GM21367 (cell line): ENCODE measurements around the gene MADD.
"Not testable (repeated sequence)": the region's sequence is repeated elsewhere in the genome, so short reads cannot be mapped to it uniquely, and the experiment has no call there.

Experiments used
- ATAC-seq: cut with Tn5 transposase; IDR thresholded peaks from one replicate; pipeline ENCODE4 v1.9.1; 2021; ENCODE audit not compliant: unreplicated experiment

Gene MADD

DNA sequence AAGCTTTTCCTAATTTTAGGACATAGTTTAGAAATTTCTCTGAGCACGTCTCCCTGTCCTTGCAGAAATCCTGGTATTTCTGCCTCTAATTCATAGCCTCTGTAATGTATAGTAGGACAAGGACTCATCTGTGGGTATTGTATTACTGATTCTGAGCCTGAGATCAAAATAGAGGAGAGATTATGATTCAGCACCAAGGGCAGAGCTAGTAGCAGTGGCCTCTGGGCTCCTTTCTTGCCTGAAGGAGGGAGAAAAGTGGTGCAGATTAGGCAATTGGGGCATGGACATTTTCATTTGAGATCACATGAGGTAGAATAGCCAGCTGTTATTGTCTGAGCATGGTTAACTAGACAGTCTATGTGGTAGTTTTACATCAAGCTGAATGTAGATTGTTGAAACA lies 2.8 kb downstream of the MADD start:
- ATAC-seq: no peak

- ATAC-seq: no peak
Observed at GRCh38 chr11:47274495-47275235, 4.7 kb downstream of the MADD start.

GRCh38 chr11:47276923-47277322 lies 7.0 kb downstream of the MADD start:
- ATAC-seq: no peak

DNA sequence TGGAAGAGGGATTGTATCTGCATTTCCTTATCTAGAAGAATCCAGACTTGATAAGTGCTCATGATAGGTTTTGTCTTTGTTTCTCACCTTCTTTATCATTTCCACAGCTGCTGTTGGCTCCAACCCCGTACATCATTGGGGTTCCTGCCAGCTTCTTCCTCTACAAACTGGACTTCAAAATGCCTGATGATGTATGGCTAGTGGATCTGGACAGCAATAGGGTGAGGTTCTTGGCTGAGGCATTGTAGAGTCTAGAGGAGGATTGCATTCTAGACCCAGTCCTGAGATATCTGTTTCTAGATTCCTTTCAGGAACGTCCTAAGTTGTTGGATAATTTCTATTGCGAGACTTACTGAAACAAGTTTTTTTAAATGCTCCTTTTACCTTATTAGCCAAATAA lies 8.1 kb downstream of the MADD start:
- ATAC-seq: no peak

- ATAC-seq: no peak
Observed at GRCh38 chr11:47278769-47279168, 8.8 kb downstream of the MADD start.

DNA sequence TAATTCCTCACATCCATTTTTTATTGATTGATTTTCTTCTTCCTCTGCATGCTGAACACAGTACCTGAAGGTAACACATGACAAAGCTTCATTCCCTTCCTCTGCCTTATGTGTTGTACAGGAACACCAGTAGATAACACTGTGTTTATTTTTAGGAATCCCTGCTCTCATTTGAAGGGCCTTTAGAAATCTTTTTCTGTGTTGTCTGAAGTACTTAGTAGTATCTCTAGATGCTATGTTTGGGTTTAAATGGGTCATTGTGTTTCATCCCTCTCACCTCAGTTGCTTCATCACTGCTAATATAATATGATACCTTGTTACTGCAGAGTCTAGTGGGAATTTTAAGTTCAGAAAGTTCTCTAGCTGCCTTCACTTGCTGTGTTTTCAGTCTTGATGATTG lies 10.2 kb downstream of the MADD start:
- ATAC-seq: no peak

- no peak for ATAC-seq
Observed at GRCh38 chr11:47280860-47281259, 10.9 kb downstream of the MADD start.

- ATAC-seq: no peak
Observed at GRCh38 chr11:47282462-47282861, 12.5 kb downstream of the MADD start.

DNA sequence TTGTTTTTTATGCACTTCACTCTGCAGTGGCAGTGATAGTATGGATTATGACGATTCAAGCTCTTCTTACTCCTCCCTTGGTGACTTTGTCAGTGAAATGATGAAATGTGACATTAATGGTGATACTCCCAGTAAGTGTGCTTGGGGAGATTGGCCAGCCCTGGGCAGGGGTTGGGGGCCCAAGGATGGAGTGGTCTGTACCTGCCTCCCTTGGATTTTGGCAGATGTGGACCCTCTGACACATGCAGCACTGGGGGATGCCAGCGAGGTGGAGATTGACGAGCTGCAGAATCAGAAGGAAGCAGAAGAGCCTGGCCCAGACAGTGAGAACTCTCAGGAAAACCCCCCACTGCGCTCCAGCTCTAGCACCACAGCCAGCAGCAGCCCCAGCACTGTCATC lies 14.2 kb downstream of the MADD start:
- ATAC-seq: no peak

DNA sequence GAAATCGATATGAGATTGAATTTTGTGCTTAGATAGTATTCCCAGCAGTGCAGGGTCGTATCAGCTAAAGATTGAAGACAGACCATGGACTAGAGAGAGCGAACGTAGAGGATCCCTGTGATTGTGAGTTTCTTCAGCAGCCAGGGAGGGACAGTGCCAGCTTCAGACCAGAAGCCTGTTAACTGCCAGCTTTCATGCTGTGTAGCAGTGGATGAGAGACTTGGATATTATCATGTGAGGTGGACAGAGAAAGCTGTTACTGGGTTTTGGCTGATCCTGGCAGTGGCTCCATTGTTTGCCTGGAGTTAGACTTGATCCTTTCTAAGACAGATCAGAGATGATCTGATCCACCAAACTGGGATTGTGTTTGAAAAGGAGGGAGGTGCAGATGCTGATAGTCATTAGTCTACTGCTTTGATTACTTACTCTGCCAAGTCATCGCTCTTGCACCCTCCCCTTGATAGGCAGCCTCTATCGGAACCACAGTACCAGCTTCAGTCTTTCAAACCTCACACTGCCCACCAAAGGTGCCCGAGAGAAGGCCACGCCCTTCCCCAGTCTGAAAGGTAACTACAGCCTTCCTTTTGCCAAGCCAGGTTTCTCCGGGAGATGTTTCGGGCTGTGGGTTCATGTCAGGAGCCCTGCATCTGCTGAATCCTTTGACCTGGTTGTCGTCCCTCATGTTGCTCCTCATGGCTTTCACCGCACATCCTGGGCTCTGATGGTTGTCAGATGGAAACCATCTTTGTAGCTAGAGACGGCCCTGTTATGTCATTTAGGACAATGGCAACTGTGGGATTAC lies 16.2 kb downstream of the MADD start:
- no peak for ATAC-seq

DNA sequence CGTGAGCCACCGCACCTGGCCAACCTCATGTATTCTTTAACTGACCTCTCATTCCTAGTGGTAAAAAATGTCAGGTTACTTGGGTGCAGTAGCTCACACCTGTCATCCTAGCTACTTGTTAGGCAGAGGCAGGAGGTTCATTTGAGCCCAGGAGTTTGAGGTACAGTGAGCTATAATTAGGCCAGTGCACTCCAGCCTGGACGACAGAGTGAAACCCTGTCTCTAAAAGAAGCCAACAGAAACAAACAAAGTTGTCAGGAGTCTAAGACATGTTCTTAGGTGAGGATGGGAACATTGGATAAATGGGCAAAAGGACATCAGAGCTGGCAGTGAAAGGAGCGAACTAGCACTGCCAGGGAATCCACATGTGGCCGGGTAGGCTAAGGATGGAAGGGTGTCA lies 18.1 kb downstream of the MADD start:
- no peak for ATAC-seq

- no peak for ATAC-seq
Observed at GRCh38 chr11:47289856-47290255, 19.9 kb downstream of the MADD start.

DNA sequence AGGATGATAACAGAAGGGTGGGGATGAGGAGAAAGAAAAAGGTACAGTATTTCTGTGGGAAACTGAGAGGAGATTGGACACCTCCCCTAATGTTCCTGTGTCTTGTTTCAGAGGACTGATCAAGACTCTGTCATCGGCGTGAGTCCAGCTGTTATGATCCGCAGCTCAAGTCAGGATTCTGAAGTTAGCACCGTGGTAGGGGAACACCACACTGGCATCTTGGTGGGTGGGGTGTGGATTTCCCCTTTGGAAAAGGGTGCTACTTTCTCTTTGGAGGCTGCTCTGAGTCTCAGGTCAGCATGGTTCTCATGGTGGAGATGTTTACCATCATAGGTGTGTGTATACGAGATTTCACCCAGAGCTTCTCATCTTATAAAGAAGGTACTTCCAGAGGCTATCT lies 25.5 kb downstream of the MADD start:
- no peak for ATAC-seq

DNA sequence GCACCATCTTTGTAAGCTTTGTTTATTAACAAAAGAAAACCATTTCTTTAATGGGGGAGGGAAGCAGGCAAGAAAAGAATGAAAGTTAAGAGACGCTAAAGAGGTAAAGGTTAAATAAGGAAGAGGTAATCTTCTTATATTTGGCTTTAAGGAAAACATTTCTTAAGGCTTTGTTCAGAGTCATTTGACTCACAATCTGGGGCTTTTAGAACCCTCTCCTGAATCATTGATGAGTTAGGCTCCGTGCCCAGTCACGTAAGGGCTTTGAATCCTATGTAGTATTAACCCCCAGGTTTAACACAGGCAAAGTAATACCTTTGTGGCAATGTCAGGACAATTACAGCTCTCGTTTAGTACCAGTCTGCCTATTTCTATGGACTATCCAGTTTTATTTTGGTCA lies 26.1 kb downstream of the MADD start:
- no peak for ATAC-seq

- ATAC-seq: no peak
Observed at GRCh38 chr11:47299078-47299477, 29.1 kb downstream of the MADD start.

- ATAC-seq: no peak
Observed at GRCh38 chr11:47302853-47303252, 32.9 kb downstream of the MADD start.

DNA sequence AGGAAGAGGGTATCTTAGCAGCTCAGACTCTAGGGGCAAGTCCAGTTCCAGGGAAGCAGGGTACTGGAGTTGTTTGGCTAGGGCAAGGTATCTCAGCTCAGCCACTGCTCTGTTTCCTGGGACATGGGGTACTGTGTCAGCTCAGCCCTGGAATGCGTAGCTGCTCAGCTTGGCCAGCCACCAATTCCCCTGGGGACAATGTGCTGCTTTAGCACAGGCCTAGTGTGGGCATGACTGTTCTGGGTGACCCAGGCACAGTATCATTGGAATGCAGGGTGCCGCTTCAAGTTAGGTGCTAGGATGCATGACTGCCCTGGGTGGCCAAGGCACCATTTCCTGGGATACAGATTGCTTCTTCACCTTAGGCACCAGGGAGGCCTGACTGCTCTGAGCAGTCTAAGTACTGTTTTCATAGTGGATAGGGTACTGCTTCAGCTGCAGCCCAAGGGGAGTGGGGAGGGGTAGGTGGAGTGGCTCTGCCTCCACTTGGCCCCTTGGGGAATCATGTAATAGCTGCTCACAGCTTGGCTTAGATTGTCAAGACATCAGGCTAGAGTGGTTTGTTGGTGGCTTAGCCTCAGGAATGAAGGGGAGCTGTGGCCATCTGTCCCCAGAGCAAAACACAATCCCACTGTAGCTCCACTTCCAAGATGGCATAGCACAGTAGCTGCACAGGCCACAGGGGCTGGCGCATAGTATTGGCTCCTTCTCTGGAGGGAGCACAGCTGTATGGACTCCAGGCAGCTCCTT lies 36.0 kb downstream of the MADD start:
- no peak for ATAC-seq

DNA sequence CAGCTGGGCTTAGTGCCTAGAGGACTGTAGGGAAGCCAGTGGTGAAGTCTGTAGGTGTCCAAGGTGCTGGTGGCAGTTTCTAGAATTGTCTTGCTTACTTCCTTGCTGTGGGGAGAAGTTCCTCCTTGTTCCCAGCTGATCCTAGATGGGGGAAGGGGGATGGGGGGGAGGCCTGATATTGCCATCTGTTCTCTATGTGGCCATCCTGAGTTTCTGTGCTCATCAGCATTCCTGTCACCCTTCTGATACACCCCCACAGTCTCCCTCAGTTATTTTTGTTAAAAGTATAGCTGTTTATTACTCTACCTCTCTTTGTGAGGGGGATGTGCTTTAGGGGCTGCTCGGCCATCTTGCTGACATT lies 36.5 kb downstream of the MADD start:
- ATAC-seq: no peak

DNA sequence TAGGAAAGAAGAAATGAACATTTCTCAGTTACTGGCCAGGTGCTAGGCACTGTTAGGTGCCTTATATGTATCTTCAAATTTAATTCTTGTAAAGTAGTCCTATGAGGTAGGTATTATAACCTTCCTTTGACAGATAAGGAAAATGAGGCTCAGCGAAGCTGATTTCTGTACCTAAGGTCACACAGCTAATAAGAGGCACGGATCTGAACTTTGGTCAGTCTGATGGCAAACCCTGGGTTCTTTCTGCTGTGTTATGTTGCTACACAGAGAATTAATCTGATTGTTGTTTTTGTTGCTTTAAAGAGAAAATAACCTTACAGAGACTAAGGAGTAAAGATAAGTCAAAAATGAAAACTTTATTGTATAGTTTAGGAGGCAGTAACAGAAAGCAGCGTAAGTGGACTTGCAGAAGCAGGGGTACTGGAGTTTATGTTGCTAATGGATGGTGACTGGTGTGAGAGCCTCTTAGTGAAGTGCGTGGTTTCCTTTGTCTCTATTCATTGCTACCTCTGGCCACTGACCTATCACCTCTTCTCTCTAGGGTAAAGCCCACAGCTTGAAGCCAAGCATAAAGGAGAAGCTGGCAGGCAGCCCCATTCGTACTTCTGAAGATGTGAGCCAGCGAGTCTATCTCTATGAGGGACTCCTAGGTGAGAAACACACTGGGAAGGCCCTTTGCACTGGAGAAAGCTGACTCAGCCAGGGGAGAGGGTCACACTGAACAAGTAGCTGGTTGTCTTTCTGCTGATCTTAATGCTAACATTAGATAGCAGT lies 38.3 kb downstream of the MADD start:
- no peak for ATAC-seq

DNA sequence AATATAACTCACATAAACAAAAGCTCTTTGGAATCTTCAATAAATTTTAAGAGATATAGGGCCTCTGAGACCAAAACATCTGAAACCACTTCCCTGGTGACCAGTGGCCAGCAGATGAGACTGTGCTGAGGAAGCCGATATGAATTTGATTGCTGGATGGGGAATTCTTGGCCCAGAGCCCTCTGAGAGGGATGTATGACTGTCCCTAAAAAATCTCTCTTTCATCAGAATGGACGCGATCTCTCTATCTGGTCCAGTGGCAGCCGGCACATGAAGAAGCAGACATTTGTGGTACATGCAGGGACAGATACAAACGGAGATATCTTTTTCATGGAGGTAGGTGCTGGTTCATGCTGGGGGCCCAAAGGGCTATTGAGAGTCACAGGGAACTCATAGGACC lies 45.1 kb downstream of the MADD start:
- no peak for ATAC-seq

- not testable (repeated sequence) for ATAC-seq
Observed at GRCh38 chr11:47316501-47316900, 46.6 kb downstream of the MADD start.
